MV-4-11 (cell line): ENCODE results near the gene RAB3B.
A peak's percentile ranks its signal among the peaks of the same experiment; 100 is the strongest.
"Not testable (repeated sequence)": the region's sequence is repeated elsewhere in the genome, so short reads cannot be mapped to it uniquely, and the experiment has no call there.

Experiments
- DNase-seq: peaks from one replicate; lab custom pipeline; 2025; lab: John Stamatoyannopoulos, UW

RAB3B gene, protein sequence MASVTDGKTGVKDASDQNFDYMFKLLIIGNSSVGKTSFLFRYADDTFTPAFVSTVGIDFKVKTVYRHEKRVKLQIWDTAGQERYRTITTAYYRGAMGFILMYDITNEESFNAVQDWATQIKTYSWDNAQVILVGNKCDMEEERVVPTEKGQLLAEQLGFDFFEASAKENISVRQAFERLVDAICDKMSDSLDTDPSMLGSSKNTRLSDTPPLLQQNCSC

GRCh38 chr1:51990478-51990965 lies at the start of gene RAB3B:
Gene RAB3B, minus strand, starts transcription at chr1:51990700. Its CDS starts 13,583 bp downstream, at chr1:51977117.
- DNase-seq: no peak

- no peak for DNase-seq
Measured at GRCh38 chr1:52037909-52038308, 47.4 kb upstream of the RAB3B start.

DNA sequence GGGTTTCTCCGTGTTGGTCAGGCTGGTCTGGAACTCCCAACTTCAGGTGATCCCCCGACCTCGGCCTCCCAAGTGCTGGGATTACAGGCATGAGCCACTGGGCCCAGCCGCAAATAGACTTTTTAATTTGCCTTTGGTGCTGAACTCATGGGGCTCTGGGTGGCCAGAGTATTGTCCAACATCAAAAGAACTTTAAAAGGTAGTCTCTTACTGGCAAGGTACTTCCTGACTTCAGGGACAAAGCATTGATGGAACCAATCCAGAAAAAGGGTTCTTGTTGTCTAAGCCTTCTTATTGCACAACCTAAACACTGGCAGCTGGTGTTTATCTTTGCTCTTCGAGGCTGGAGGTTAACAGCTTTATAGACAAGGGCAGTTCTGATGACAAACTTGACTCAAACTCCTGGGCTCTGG lies 46.9 kb upstream of the RAB3B start:
- peak; percentile 58 for DNase-seq

DNA sequence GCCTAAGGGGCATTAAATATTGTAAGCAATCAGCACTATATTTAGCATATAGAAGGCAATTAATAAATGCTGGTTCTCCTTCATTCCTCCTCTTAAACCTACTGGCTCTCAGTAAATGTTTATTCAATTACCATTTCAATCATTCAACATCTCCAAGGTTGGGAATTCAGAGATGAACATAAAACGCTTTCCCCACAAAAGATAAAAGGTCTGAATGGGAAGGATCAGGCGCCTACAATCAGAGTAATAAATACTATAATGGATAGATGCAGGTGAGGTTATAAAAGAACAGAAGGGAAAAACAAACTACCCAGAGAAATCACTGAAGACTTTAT lies 43.5 kb upstream of the RAB3B start:
- no peak for DNase-seq

- DNase-seq: peak; percentile 92
Measured at GRCh38 chr1:52033190-52034049, 42.9 kb upstream of the RAB3B start, which contains the start of gene KTI12. Gene KTI12, minus strand, starts transcription at chr1:52033810. Its CDS starts 49 bp downstream, at chr1:52033761.

DNA sequence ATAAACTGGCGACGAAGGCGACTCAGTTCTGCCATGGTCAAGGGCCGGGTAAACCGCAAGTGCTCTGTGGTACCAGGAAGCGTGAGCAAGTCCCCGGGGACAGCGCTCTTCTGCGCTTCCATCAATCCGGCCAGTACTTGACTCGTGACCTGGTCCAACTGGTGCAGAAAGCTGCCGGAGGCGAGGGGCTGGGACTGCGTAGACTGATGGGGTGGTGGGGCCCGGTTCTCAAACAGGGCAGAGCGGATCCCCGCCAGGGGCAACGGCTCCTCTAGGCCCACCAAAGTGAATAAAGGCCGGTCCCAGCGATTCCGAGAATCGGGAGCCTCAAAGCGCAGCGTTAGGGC lies 42.3 kb upstream of the RAB3B start:
- DNase-seq: peak; percentile 72

- no peak for DNase-seq
Measured at GRCh38 chr1:52032124-52032784, 41.8 kb upstream of the RAB3B start.

DNA sequence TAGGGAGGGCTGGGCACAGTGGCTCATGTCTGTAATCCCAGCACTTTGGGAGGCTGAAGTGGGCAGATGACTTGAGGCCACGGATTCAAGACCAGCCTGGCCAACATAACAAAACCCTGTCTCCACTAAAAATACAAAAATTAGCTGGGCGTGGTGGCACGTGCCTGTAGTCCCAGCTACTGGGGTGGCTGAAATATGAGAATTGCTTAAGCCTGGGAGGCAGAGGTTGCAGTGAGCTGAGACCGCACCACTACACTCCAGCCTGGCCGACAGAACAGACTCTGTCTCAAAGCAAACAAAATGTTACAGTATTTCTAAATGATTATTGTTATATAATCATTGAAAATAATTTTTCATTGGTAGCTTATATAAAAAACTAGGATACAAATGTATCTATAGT lies 38.3 kb upstream of the RAB3B start:
- DNase-seq: not testable (repeated sequence)

DNA sequence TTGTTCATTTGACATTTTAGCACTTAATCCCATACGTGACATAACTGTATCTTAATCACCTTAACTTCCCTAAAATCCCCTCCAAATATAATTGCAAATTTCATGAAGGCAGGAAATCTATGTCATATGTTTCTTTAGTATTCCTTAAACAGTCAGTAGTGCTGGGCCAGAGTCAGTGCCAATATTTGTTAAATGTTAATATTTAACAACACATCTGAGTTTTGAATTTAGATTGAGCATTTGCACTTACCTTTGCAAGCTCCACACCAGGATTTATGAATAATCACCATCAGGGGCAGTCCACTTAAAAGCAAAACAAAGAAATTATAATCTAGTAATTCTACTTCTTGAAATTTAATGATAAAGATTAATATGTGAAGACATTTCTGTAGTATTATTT lies 37.8 kb upstream of the RAB3B start:
- DNase-seq: no peak

DNA sequence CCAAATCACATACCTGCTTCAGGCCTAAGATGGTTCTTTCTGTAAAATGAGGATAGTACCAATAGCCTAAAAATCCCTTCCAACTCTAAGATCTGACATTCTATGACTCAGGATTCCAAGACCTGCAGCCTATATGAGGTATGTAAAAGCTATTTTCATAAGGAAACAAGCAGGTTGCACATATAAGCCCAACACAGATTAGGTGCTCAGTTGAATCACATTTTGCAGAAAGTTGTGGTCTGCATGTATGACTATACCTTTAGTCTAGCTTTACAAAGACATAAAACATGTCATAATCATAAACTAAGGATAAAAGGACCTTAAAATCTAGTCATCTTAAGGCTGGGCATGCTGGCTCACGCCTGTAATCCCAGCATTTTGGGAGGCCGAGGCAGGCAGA lies 35.8 kb upstream of the RAB3B start:
- no peak for DNase-seq

- no peak for DNase-seq
Measured at GRCh38 chr1:52022133-52022532, 31.6 kb upstream of the RAB3B start.

- no peak for DNase-seq
Measured at GRCh38 chr1:52008071-52008809, 17.7 kb upstream of the RAB3B start.

GRCh38 chr1:52007215-52008002 lies 16.9 kb upstream of the RAB3B start:
- DNase-seq: no peak

- DNase-seq: not testable (repeated sequence)
Measured at GRCh38 chr1:52006081-52006553, 15.6 kb upstream of the RAB3B start.

- DNase-seq: not testable (repeated sequence)
Measured at GRCh38 chr1:52005548-52005947, 15.0 kb upstream of the RAB3B start.

- no peak for DNase-seq
Measured at GRCh38 chr1:52003877-52004276, 13.4 kb upstream of the RAB3B start.

DNA sequence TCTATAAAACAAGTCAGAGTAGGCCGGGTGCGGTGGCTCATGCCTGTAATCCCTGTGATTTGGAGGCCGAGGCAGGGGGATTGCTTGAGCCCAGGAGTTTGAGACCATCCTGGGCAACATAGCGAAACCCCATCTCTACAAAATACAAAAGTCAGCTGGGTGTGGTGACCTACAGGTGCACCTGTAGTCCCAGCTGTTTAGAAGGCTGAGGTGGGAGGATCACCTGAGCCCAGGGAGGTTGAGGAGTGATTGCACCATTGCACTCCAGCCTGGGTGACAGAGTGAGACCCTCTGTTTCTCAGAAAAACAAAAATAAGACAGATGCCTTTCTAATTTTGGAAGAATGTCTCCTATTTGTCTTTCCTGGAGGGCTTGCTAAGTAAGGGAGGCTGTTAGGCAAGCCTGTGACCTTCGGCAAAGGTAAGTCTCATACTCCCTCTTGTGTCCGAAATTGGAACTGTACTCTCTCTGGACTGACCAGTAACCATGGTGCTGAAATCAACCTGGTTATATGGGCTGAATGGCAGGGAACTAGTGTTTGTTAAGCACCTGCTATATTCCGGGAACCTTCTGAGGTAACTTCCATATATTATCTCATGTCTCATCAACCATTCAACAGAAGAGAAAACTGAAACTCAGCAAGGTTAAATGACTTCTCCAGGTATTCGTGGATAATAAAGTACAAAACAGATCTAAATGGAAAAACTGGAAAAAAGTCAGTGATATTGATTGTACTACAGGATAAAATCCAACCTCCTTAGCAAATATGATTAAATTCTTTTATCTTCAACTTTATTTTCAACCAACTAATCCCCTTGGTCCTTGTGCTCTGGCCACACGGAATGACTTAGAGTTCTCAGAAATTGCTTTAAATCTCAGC lies 11.8 kb upstream of the RAB3B start:
- peak; percentile 75 for DNase-seq

DNA sequence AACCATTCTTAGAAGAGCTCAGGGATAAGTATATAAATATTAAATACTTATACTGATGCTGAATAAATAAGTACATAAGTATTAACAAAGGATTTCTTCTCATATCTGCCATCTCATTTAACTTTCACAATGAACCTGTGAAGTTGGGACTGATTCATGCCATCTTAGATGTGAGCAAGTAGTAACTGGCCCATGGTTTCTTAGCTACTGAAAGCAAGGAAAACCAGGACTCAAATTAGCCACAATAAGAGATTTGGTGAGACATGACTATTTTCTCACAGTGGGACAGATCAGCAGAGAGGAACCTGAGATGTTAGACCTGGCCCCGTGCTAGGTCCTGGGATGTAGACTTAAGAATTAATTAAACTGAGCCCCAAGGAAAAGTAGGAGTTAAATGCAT lies 8.2 kb upstream of the RAB3B start:
- no peak for DNase-seq

GRCh38 chr1:51997974-51998382 lies 7.5 kb upstream of the RAB3B start:
- DNase-seq: no peak
